ENCODE results near the gene POLR3GL.

DNA sequence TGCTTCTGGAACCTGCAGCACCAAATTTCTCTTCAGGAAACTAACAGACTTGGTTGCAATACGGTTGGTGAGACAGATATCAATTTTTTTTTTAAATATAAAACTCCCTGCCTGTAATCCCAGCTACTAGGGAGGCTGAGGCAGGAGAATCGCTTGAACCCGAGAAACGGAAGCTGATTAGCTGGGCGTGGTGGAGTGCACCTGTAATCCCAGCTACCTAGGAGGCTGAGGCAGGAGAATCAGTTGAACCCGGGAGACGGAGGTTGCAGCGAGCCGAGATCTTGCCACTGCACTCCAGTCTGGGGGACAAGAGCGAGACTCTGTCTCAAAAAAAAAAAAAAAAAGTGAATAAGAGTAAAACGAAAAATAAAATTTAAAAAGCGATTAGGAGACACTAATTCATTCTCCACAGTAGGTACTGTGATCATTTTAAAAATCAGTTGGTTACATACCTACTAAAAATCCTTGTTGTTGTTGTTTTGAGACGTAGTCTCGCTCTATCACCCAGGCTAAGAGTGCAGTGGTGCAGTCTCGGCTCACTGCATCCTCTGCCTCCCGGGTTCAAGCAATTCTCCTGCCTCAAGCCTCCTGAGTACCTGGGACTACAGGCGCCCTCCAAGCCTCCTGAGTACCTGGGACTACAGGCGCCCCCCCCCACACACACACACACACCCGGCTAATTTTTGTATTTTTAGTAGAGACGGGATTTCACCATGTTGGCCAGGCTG is 36.4 kb upstream of the POLR3GL start:
- no peak for TF ChIP-seq EZH2 (IDR thresholded peaks at IDR 0.05)
- TF ChIP-seq, protein P1, sequence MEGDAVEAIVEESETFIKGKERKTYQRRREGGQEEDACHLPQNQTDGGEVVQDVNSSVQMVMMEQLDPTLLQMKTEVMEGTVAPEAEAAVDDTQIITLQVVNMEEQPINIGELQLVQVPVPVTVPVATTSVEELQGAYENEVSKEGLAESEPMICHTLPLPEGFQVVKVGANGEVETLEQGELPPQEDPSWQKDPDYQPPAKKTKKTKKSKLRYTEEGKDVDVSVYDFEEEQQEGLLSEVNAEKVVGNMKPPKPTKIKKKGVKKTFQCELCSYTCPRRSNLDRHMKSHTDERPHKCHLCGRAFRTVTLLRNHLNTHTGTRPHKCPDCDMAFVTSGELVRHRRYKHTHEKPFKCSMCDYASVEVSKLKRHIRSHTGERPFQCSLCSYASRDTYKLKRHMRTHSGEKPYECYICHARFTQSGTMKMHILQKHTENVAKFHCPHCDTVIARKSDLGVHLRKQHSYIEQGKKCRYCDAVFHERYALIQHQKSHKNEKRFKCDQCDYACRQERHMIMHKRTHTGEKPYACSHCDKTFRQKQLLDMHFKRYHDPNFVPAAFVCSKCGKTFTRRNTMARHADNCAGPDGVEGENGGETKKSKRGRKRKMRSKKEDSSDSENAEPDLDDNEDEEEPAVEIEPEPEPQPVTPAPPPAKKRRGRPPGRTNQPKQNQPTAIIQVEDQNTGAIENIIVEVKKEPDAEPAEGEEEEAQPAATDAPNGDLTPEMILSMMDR (IDR thresholded peaks at IDR 0.05): no peak
- TF ChIP-seq EZH2phosphoT487 (IDR thresholded peaks at IDR 0.05): no peak

All from neural progenitor cell (in vitro differentiated cells).